GM12878 (cell line): ENCODE results near the gene ENO2. TPM values are rescaled to one million over a fixed set of nuclear protein-coding genes. Genes with fewer than 3 reads are reported as not detected.

Source experiments
- ASH2L ChIP-seq: fragments of 300-600, 200-600 bp; sonication (generic); IDR thresholded peaks from 2 replicates; pipeline ENCODE4 v1.6.1; 2017; ENCODE audit warnings: low read depth, mild to moderate bottlenecking, borderline replicate concordance
- ATF7 ChIP-seq: fragments of 450-650 bp; IDR thresholded peaks from 2 replicates; pipeline ENCODE4 v1.6.1; 2016; ENCODE audit warnings: low read depth, mild to moderate bottlenecking
- EED ChIP-seq: sonication (generic); IDR thresholded peaks from 2 replicates; pipeline ENCODE4 v1.6.1; 2016; ENCODE audit warnings: antibody characterized with exemption, low read depth
- ESRRA ChIP-seq: IDR thresholded peaks from 2 replicates; pipeline ENCODE4 v1.6.1; 2012; ENCODE audit warnings: mild to moderate bottlenecking, low read length, improper control_type of control experiment
- FOS ChIP-seq: IDR thresholded peaks from 3 replicates; pipeline ENCODE4 v1.6.1; 2011; ENCODE audit warnings: borderline replicate concordance; ENCODE audit not compliant: insufficient read length; ENCODE audit errors: extremely low read depth
- FOXK2 ChIP-seq: fragments of 450-650 bp; IDR thresholded peaks from 2 replicates; pipeline ENCODE4 v1.6.1; 2017; ENCODE audit warnings: mild to moderate bottlenecking, moderate library complexity
- KDM1A ChIP-seq: fragments of 200-600 bp; sonication (generic); IDR thresholded peaks from 2 replicates; pipeline ENCODE4 v1.6.1; 2016; ENCODE audit warnings: borderline replicate concordance
- LARP7 ChIP-seq: fragments of 450-650 bp; IDR thresholded peaks from 2 replicates; pipeline ENCODE4 v1.6.1; 2017; ENCODE audit warnings: mild to moderate bottlenecking
- MEF2A ChIP-seq: IDR thresholded peaks from 2 replicates; pipeline ENCODE4 v1.6.1; 2011; ENCODE audit warnings: low read depth, mild to moderate bottlenecking, low read length, moderate library complexity; ENCODE audit not compliant: insufficient read depth
- MLLT1 ChIP-seq: fragments of 450-650 bp; IDR thresholded peaks from 2 replicates; pipeline ENCODE4 v1.6.1; 2016; ENCODE audit warnings: mild to moderate bottlenecking
- MTA2 ChIP-seq: fragments of 450-650 bp; IDR thresholded peaks from 2 replicates; pipeline ENCODE4 v1.6.1; 2016; ENCODE audit warnings: low read depth, mild to moderate bottlenecking, moderate library complexity
- NBN ChIP-seq: fragments of 450-650 bp; IDR thresholded peaks from 2 replicates; pipeline ENCODE4 v1.6.1; 2016
- RCOR1 ChIP-seq: conservative IDR thresholded peaks from 2 replicates; pipeline ENCODE4 v1.6.1; 2012; ENCODE audit warnings: low read depth, low read length, improper control_type of control experiment
- SREBF1 ChIP-seq: IDR thresholded peaks from 2 replicates; pipeline ENCODE4 v1.6.1; 2012; ENCODE audit warnings: mild to moderate bottlenecking, low read length
- TCF7 ChIP-seq: IDR thresholded peaks from 2 replicates; pipeline ENCODE4 v1.6.1; 2014; ENCODE audit warnings: antibody characterized with exemption, borderline replicate concordance
- YBX1 ChIP-seq: fragments of 450-650 bp; IDR thresholded peaks from 2 replicates; pipeline ENCODE4 v1.6.1; 2016; ENCODE audit warnings: antibody characterized with exemption
- ZNF384 ChIP-seq: IDR thresholded peaks from 2 replicates; pipeline ENCODE4 v1.6.1; 2012; ENCODE audit warnings: low read depth, mild to moderate bottlenecking, low read length, improper control_type of control experiment, borderline replicate concordance
- polyA plus RNA-seq, 11 experiments: library from polyadenylated mRNA; depleted of rRNA in 4 of 11; unstranded in 6 of 11; stranded (reverse) in 5 of 11; fragments of >200 nt; fragmentation: Nextera tagmentation in 4 of 11; fragmentation: Illumina TruSeq in 1 of 11; extraction: Ambion mirVana in 4 of 11; extraction: Trizol in 1 of 11; gene quantifications; 1 replicate in 1 of 11; 2 replicates in 10 of 11; pipeline versions ENCODE4 v1.2.1 to v1.2.3, GENCODE V29; 2011 to 2016; ENCODE audit warnings: inconsistent platforms in 2 of 11, missing spikeins in 2 of 11, low read depth in 1 of 11
- total RNA-seq, 4 experiments: library from RNA; depleted of rRNA in 3 of 4; stranded (reverse); fragments of >200 nt in 3 of 4; fragmentation: Illumina TruSeq in 1 of 4; extraction: Trizol in 1 of 4; gene quantifications; 2 replicates each; pipeline versions ENCODE4 v1.2.1 to v1.2.3, GENCODE V29; 2013 to 2021
- TF ChIP-seq, protein P1 (sequence below): IDR thresholded peaks from 2 replicates; pipeline ENCODE4 v1.6.1; 2011; ENCODE audit warnings: low read depth, low read length, improper control_type of control experiment, borderline replicate concordance
- TF ChIP-seq, protein P2 (sequence below): IDR thresholded peaks from 2 replicates; pipeline ENCODE4 v1.6.1; 2012; ENCODE audit warnings: low read depth, low read length, improper control_type of control experiment
- TF ChIP-seq, protein P3 (sequence below): fragments of 450-650 bp; conservative IDR thresholded peaks from 2 replicates; pipeline ENCODE4 v1.6.1; 2017; ENCODE audit warnings: mild to moderate bottlenecking, moderate library complexity
- TF ChIP-seq, protein P4 (sequence below): fragments of 450-650 bp; IDR thresholded peaks from 2 replicates; pipeline ENCODE4 v1.6.1; 2017; ENCODE audit warnings: borderline replicate concordance
- TF ChIP-seq, protein P5 (sequence below): fragments of 150-350 bp; IDR thresholded peaks from 2 replicates; pipeline ENCODE4 v1.6.1; 2016; ENCODE audit warnings: low read depth, low read length

Gene ENO2
- total and polyA plus RNA-seq, 10 of the 15 experiments (the other 5 are each of a cell fraction or from before 2014, with no cell fraction given): 24.8 to 196 (median 43.1) TPM

- TF ChIP-seq ZNF384: no peak
- TF ChIP-seq ESRRA: peak; percentile 80; the same call in 1 of the 2 replicates
- no peak for TF ChIP-seq YBX1
- no peak for TF ChIP-seq LARP7
- no peak for TF ChIP-seq KDM1A
- TF ChIP-seq, protein P1, sequence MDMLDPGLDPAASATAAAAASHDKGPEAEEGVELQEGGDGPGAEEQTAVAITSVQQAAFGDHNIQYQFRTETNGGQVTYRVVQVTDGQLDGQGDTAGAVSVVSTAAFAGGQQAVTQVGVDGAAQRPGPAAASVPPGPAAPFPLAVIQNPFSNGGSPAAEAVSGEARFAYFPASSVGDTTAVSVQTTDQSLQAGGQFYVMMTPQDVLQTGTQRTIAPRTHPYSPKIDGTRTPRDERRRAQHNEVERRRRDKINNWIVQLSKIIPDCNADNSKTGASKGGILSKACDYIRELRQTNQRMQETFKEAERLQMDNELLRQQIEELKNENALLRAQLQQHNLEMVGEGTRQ: no peak
- TF ChIP-seq, protein P2, sequence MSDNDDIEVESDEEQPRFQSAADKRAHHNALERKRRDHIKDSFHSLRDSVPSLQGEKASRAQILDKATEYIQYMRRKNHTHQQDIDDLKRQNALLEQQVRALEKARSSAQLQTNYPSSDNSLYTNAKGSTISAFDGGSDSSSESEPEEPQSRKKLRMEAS: 0 out of 2 replicates have a peak, but pooled peaks have one; percentile 18
- TF ChIP-seq ASH2L: no peak
- peak; percentile 70 for TF ChIP-seq MEF2A
- no peak for TF ChIP-seq TCF7
- no peak for TF ChIP-seq FOXK2
- TF ChIP-seq ATF7: peak; percentile 43
- 0 out of 2 replicates have a peak, but pooled peaks have one; percentile 24 for TF ChIP-seq EED
- TF ChIP-seq SREBF1: no peak
- no peak for TF ChIP-seq RCOR1
- TF ChIP-seq MLLT1: peak; percentile 87
- peak; percentile 31; the same call in 1 of the 2 replicates for TF ChIP-seq MTA2
- no peak for TF ChIP-seq FOS
- TF ChIP-seq, protein P3, sequence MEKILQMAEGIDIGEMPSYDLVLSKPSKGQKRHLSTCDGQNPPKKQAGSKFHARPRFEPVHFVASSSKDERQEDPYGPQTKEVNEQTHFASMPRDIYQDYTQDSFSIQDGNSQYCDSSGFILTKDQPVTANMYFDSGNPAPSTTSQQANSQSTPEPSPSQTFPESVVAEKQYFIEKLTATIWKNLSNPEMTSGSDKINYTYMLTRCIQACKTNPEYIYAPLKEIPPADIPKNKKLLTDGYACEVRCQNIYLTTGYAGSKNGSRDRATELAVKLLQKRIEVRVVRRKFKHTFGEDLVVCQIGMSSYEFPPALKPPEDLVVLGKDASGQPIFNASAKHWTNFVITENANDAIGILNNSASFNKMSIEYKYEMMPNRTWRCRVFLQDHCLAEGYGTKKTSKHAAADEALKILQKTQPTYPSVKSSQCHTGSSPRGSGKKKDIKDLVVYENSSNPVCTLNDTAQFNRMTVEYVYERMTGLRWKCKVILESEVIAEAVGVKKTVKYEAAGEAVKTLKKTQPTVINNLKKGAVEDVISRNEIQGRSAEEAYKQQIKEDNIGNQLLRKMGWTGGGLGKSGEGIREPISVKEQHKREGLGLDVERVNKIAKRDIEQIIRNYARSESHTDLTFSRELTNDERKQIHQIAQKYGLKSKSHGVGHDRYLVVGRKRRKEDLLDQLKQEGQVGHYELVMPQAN: no peak
- TF ChIP-seq, protein P4, sequence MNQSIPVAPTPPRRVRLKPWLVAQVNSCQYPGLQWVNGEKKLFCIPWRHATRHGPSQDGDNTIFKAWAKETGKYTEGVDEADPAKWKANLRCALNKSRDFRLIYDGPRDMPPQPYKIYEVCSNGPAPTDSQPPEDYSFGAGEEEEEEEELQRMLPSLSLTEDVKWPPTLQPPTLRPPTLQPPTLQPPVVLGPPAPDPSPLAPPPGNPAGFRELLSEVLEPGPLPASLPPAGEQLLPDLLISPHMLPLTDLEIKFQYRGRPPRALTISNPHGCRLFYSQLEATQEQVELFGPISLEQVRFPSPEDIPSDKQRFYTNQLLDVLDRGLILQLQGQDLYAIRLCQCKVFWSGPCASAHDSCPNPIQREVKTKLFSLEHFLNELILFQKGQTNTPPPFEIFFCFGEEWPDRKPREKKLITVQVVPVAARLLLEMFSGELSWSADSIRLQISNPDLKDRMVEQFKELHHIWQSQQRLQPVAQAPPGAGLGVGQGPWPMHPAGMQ: no peak
- no peak; the same call in 1 of the 2 replicates for TF ChIP-seq NBN
- TF ChIP-seq, protein P5, sequence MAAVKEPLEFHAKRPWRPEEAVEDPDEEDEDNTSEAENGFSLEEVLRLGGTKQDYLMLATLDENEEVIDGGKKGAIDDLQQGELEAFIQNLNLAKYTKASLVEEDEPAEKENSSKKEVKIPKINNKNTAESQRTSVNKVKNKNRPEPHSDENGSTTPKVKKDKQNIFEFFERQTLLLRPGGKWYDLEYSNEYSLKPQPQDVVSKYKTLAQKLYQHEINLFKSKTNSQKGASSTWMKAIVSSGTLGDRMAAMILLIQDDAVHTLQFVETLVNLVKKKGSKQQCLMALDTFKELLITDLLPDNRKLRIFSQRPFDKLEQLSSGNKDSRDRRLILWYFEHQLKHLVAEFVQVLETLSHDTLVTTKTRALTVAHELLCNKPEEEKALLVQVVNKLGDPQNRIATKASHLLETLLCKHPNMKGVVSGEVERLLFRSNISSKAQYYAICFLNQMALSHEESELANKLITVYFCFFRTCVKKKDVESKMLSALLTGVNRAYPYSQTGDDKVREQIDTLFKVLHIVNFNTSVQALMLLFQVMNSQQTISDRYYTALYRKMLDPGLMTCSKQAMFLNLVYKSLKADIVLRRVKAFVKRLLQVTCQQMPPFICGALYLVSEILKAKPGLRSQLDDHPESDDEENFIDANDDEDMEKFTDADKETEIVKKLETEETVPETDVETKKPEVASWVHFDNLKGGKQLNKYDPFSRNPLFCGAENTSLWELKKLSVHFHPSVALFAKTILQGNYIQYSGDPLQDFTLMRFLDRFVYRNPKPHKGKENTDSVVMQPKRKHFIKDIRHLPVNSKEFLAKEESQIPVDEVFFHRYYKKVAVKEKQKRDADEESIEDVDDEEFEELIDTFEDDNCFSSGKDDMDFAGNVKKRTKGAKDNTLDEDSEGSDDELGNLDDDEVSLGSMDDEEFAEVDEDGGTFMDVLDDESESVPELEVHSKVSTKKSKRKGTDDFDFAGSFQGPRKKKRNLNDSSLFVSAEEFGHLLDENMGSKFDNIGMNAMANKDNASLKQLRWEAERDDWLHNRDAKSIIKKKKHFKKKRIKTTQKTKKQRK: no peak
These were observed 34.7 kb downstream of the ENO2 start (continued) for GRCh38 chr12:6948873-6949594.
